HG02763 (cell line): Measurements from ENCODE around the gene MAPK1.
"Not testable (repeated sequence)": the region's sequence is repeated elsewhere in the genome, so short reads cannot be mapped to it uniquely, and the experiment has no call there.

Experiments
- ATAC-seq: cut with Tn5 transposase; IDR thresholded peaks from one replicate; pipeline ENCODE4 v1.9.1; 2021; ENCODE audit warnings: mild to moderate bottlenecking, moderate library complexity; ENCODE audit not compliant: unreplicated experiment

The MAPK1 gene

GRCh38 chr22:21882754-21883333 lies 15.4 kb upstream of the MAPK1 start:
- ATAC-seq, result not testable (repeated sequence)

DNA sequence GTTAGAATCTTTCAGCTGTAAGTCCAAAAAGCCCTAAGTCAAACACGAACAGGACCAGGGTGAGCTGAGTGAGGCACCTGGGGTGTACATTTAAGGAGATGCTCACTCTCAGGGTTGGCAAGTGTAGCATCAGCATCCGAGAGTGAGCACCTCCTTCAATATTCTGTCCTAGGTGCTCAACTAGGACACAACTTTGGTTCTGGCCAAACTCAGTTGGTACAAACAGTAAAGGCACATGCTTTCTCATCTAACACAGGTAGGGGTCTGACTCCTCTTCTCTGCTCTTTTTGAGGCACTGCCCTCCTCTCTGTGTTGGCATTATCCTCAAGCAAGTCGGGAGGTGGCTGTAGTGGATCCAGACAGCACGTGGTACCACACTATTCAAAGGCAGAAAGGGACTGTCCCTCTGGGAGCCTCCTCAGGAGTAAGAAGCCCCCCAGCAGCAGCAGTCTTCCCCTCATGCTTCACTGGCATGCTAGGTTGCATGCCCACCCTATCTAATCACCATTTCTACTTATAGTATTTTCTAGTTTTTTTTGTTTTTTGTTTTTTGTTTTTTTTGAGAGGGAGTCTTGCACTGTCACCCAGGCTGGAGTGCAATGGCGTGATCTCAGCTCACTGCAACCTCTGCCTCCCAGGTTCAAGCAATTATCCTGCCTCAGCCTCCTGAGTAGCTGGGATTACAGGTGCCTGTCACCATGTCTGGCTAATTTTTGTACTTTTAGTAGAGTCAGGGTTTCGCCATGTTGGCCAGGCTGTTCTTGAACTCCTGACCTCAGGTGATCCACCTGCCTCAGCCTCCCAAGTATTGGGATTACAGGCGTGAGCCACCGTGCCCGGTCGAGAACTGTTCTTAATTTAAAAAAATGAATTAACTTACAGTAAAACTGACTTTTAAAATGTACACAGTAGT lies 14.7 kb upstream of the MAPK1 start:
- no peak for ATAC-seq

- ATAC-seq, result no peak
These were observed 9.2 kb upstream of the MAPK1 start for GRCh38 chr22:21876486-21877176.

DNA sequence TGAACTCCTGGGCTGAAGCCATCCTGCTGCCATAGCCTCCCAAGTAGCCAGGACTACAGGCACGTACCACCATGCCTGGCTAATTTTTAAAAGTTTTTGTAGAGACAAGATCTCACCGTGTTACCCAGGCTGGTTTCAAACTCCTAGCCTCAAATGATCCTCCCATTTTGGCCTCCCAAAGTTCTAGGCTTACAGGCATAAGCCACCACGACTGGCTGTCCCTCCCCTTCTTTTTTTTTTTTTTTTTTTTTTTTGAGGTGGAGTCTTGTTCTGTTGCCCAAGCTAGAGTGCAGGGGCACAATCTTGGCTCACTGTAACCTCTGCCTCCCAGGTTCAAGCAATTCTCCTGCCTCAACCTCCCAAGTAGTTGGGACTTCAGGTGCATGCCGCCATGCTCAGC lies 7.5 kb upstream of the MAPK1 start:
- ATAC-seq, result not testable (repeated sequence)

- no peak for ATAC-seq
These were observed 6.2 kb upstream of the MAPK1 start for GRCh38 chr22:21873619-21874018.

DNA sequence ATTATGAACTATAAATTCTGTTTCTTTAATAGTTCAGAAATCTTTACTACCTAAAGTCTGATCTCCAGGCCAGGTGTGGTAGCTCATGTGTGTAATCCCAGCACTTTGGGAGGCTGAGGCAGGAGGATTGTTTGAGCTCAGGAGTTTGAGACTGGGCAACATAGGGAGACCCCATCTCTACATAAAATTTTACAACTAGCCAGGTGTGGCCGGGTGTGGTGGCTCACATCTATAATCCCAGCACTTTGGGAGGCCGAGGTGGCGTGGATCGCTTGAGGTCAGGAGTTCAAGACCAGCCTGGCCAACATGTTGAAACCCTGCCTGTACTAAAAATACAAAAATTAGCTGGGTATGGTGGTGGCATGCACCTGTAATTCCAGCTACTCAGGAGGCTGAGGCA lies 5.3 kb upstream of the MAPK1 start:
- ATAC-seq, result not testable (repeated sequence)

DNA sequence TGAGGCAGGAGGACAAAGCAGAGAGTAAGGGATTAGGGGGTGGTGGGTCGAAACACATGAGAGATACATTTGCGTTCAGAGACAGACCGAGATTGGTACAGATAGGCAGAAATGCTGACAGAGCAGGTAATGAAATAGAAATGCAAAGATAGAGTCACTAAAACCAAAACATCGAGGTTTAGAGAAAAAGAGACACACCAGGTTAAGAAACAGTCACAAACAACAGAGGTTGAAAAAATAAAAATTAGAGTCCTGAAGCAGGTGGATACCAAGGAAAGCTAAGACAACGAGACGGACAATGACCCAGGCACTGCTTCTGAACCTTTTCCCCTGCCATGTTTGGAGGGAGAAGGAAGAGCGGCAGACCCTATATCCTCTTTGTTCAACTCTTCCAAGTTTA lies 1.2 kb upstream of the MAPK1 start:
- no peak for ATAC-seq

DNA sequence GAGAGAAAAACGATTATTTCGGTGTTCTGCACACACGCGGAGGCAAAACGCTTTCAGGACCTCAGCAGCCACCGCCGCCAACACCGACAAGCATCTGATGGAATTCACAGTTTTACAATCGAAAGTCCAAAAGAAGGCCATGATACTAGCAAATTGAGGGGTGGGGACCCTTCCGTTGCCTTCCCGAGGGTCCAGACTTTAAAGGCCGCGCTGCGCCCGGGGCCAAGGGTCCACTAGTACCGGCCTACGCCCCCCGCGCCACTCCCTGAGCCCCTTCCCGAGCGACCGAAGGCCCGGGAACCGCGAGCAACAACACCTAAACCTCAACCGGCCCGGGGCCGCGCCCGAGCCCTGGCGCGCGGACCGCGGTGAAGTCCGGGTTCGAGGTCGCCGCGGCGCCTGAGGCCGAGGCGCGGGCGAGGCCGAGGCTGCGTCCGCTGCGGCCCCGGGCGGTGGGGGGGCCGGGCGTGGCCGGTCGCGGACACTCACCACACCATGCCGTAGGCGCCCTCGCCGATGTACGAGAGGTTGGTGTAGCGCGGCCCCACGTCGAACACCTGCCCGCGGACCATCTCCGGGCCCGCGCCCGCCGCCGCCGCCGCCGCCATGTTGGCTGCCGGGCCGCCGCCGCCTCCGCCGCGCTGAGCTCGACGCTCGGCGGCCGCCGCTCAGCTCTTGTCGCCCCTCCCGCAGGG lies 465 bp downstream of the MAPK1 start:
- ATAC-seq, result no peak

DNA sequence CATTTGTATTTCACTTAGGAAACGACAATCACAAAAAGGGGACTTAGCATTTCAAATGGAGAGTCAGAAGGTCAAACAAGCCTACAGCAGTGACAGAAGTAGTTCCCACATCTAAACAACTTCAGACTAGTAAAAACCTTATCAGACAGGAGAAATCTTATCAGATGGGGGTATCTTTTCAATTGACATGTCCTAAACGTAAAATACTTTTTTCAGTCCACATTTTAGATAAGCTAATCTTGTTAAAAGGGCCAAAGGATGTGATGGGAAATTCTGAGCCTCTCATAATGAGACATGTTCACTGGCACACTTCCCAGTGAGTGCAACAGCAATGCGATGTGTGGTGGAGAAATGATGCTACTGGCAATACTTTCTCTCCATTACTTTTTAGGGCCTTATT lies 2.4 kb downstream of the MAPK1 start:
- no peak for ATAC-seq

DNA sequence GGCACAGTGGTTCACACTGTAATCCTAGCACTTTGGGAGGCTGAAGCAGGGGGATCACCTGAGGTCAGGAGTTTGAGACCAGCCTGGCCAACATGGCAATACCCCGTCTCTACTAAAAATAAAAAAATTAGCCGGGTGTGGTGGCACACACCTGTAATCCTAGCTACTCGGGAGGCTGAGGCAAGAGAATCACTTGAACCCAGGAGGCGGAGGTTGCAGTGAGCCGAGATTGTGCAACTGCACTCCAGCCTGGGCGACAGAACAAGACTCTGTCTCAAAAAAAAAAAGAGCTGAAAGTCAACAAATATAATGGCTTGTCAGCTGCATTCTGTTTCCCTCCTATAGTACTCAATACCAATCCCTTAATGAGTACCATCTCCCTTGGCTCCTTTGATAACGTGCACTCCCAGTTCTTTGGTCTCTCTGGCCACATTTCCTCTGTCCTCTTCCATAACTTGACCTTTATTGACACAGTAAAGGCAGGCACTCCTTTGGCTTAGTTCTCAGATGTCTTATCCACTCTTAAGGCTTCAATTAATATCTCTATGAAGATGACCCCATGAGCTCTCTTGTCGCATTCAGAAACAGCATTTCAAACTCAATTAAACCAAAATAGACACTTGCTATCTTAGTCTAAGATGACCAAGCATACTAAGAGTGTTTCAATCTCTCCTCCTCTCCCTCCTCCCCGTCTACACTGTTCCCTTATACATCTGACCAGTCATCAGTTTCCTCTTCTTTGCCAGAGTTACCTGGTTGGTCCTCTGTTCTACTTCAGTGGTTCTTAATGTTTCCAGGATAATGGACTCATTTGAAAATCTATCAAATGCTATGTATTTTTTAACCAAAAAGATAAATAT lies 4.8 kb downstream of the MAPK1 start:
- no peak for ATAC-seq

GRCh38 chr22:21861851-21862250 lies 5.6 kb downstream of the MAPK1 start:
- ATAC-seq, result no peak

- ATAC-seq, result no peak
These were observed 6.1 kb downstream of the MAPK1 start for GRCh38 chr22:21861264-21861848.

DNA sequence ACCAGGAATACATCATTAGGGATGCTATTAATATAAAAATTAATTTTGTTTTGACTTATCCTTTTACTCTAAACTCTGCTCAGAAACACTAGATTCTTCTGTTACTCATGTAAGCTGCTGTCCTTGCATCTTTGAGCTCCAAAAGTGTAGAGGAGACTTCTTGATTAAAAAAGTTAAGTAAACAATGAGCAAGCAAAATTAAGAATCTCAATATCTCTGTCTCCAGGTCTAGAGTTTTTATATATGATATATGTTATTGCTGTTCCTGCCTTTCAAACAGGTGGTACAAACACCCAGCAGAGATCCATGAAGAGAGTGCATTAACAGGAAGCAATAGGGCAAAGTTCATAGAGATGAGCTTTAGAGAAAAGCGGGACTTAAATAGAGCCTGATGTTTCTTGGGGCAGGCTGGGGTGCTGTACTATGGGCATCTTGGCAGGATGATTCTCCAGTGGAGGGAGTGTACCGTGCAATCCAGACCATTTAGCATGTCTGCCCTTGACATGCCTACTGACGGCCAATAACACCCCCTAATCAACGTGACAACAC lies 6.9 kb downstream of the MAPK1 start:
- ATAC-seq, result no peak

- no peak for ATAC-seq
These were observed 9.2 kb downstream of the MAPK1 start for GRCh38 chr22:21858025-21858764.

DNA sequence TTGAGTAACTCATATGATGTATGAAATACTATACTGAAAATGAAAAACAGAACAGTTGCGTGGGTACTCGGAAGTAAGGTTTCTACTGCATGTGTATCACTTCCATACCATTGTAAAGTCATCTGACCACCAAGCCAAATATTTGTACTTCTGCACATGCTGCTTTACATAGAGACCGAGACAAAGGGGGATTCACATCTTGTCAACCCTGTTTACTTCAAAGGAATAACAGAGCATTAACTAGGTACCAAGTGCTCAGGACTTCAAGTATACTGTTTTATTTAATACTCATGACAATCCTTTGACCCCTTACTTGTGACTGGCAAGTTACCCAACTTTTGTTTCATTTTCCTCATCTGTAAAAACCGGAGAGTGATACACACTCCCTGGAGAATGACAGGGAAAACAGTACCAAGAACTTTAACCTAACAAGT lies 9.9 kb downstream of the MAPK1 start:
- no peak for ATAC-seq

- ATAC-seq, result no peak
These were observed 10.6 kb downstream of the MAPK1 start for GRCh38 chr22:21856868-21857267.

DNA sequence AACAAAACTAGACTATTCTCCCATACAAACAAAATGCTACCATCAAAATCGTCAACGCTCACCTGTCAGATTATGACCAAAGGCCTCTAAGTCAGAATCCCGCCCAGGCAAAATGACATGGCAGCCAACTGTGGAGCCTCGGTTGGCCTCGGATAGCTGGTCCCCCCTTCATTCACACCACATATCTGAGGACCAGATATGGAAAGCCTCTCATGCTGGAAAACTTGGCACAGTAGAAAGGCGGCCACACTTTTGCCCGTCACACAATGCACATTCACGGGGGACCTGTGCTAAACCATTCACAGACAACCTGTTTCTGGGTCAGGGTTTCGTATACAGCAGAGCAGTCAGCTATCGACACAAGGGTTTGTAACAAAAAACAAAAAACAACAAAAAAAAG lies 11.2 kb downstream of the MAPK1 start:
- ATAC-seq, result no peak

GRCh38 chr22:21855676-21856075 lies 11.8 kb downstream of the MAPK1 start:
- ATAC-seq, result no peak

- no peak for ATAC-seq
These were observed 16.8 kb downstream of the MAPK1 start for GRCh38 chr22:21850660-21851059.
